Psoas muscle (tissue), 8 donors: Measurements from ENCODE around the gene WDR70. TPM values are rescaled to one million over a fixed set of nuclear protein-coding genes. Genes with fewer than 3 reads are reported as not detected.
A peak's percentile ranks its signal among the peaks of the same experiment; 100 is the strongest.

Experiments used
- ATAC-seq, 4 donors: fragments of 200-7000 bp; cut with Tn5 transposase; one replicate each; pipeline ENCODE4 v1.9.1; 2020; ENCODE audit warnings: moderate library complexity in 3 of 4, mild to moderate bottlenecking in 2 of 4
- DNase-seq, 2 donors: peaks; one replicate each; pipeline ENCODE4 v3.0.0-alpha.2; 2020
- H3K27ac ChIP-seq: fragments of 200-600 bp; one replicate; pipeline ENCODE4 v1.8.0; 2022
- H3K27me3 ChIP-seq, 3 donors: fragments of 200-600 bp in 1 of 3; one replicate each; pipeline versions ENCODE4 v1.6.1 to v1.8.0; 2013 to 2022; ENCODE audit warnings: low read length in 2 of 3, mild to moderate bottlenecking in 2 of 3, moderate library complexity in 1 of 3; ENCODE audit not compliant: insufficient read depth in 3 of 3
- H3K36me3 ChIP-seq, 2 donors: fragments of 200-600 bp in 1 of 2; one replicate each; pipeline versions ENCODE4 v1.6.1 to v1.8.0; 2013 to 2022; ENCODE audit warnings: low read depth in 1 of 2, mild to moderate bottlenecking in 1 of 2, moderate library complexity in 1 of 2; ENCODE audit not compliant: insufficient read depth in 1 of 2
- H3K4me1 ChIP-seq: fragments of 200-600 bp; one replicate; pipeline ENCODE4 v1.8.0; 2022
- H3K4me3 ChIP-seq: fragments of 200-600 bp; one replicate; pipeline ENCODE4 v1.8.0; 2022; ENCODE audit warnings: mild to moderate bottlenecking
- H3K9me3 ChIP-seq: fragments of 200-600 bp; one replicate; pipeline ENCODE4 v1.8.0; 2022
- CTCF ChIP-seq: fragments of 200-600 bp; IDR thresholded peaks from one replicate; pipeline ENCODE4 v1.8.0; 2022; ENCODE audit warnings: antibody characterized with exemption
- WGBS, 3 donors: extraction: QIAGEN DNeasy Blood & Tissue Kit; methylation state at CpG; one replicate each; pipeline versions ENCODE4 v1.1.6 to v1.1.7; 2013; 5-methylcytosine and 5-hydroxymethylcytosine counted together
- intact Hi-C, 2 donors: fragments of 100-400 bp; cut with DNase I; formaldehyde crosslinking; loops; one replicate each; pipeline versions ENCODE4 v1.11.0 to v1.14.2; 2022
- polyA plus RNA-seq, 3 donors: library from polyadenylated mRNA; stranded (reverse); fragments of 200-250 nt; gene quantifications; one replicate each; pipeline ENCODE4 v1.2.3, GENCODE V29; 2013
- total RNA-seq, 4 donors: library from RNA; stranded (reverse); fragmentation: NEBNext Ultra II Directional in 2 of 4; extraction: Animal tissue kit (Norgen Biotek cat#: 25700) in 2 of 4; gene quantifications; one replicate each; pipeline versions ENCODE4 v1.2.1 to v1.2.4, GENCODE V29; 2021 to 2023
- donor health status: healthy with polysubstance abuse.
- donor health status: DM: no; HTN: no; CAD: no; lungs with moderate emphysema.
- donor health status: Bipolar disorder and iron deficiency.
- donor health status: healthy.
- donor health status: DM: yes; HTN: yes; CAD: no.
- donor health status: DM: no; HTN: no; CAD: no.
- donor health status: DM: no; HTN: no; CAD: no.
- donor health status: DM: yes; HTN: yes; CAD: no.

WDR70 gene
- total and polyA plus RNA-seq, 7 donors = 16.3 to 37.8 (median 26.0) TPM

GRCh38 chr5:37575541-37576489 is 196.7 kb downstream of the WDR70 start:
- Histone ChIP-seq H3K4me3 (no peak overlapping the region), H3K36me3 (no peaks in the 10 kb centered on the region), H3K27me3 (no peaks in the 10 kb centered on the region), H3K9me3 (no peaks in the 10 kb centered on the region), H3K27ac (no peak overlapping the region), H3K4me1 (peaks cover 5% of the 10 kb centered on the region)
- WGBS, 3 donors = 87 to 95% (median 90%) methylated on average over 7 to 8 of the region's 8 CpGs
- DNase-seq (no peak), ATAC-seq (peak in 1 of 4 donors; percentile 44)
- intact Hi-C loops = no loop called here
- TF ChIP-seq CTCF = no peak

GRCh38 chr5:37576552-37576951 is 197.4 kb downstream of the WDR70 start:
- no peak overlapping the region for H3K27ac ChIP-seq
- 92 to 98% (median 95%) methylated on average over 3 of the region's 3 CpGs for WGBS, 3 donors
- no peaks in the 10 kb centered on the region for H3K36me3 ChIP-seq
- TF ChIP-seq CTCF = no peak
- no peaks in the 10 kb centered on the region for H3K9me3 ChIP-seq
- H3K4me3 ChIP-seq = no peak overlapping the region
- no peaks in the 10 kb centered on the region for H3K27me3 ChIP-seq
- intact Hi-C loops = no loop called here
- ATAC-seq = no peak
- DNase-seq = no peak
- peaks cover 5% of the 10 kb centered on the region for H3K4me1 ChIP-seq

DNA sequence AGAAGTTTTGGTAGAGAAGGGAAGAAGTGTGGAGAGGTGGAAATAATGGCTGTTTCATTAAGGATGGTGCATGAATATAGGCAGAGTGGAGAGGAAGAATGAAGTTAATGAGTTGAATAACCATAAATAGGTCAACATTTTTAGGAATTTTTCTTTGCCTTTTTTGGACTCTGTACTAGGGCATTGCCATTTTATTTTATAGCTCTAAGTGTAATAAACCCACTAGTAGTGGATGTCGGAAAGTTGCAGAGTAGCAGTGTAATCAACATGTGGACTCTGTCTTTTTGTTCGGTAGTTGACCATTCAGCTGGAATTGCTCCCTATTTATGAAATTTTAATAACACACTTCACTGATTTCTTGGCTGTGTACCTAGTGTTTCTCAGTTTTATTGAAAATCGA is 199.1 kb downstream of the WDR70 start:
- no peaks in the 10 kb centered on the region for H3K27me3 ChIP-seq
- 82 to 91% (median 83%) methylated on average over 3 of the region's 3 CpGs for WGBS, 3 donors
- TF ChIP-seq CTCF = no peak
- no peak for ATAC-seq
- H3K27ac ChIP-seq = no peak overlapping the region
- no peak for DNase-seq
- no peaks in the 10 kb centered on the region for H3K9me3 ChIP-seq
- H3K4me1 ChIP-seq = peaks cover 5% of the 10 kb centered on the region
- intact Hi-C loops = no loop called here
- H3K4me3 ChIP-seq = no peak overlapping the region
- no peaks in the 10 kb centered on the region for H3K36me3 ChIP-seq

- no peak overlapping the region for H3K27ac ChIP-seq
- H3K27me3 ChIP-seq = no peaks in the 10 kb centered on the region
- intact Hi-C loops = no loop called here
- DNase-seq = no peak
- 51 to 63% (median 52%) methylated on average over 2 of the region's 2 CpGs for WGBS, 3 donors
- H3K36me3 ChIP-seq = no peaks in the 10 kb centered on the region
- no peak for ATAC-seq
- no peak overlapping the region for H3K4me3 ChIP-seq
- H3K4me1 ChIP-seq = peaks cover 5% of the 10 kb centered on the region
- H3K9me3 ChIP-seq = no peaks in the 10 kb centered on the region
- no peak for TF ChIP-seq CTCF
Observed at GRCh38 chr5:37580106-37580505, 201.0 kb downstream of the WDR70 start.
